Mammary epithelial cell (primary cell): Measurements from ENCODE around the gene BSPRY.

Source experiments
- CTCF ChIP-seq, 2 donors: IDR thresholded peaks in 1 of 2; conservative IDR thresholded peaks in 1 of 2; 2 replicates each; pipeline ENCODE4 v1.5.1; 2011 to 2012; ENCODE audit warnings: inconsistent platforms in 2 of 2, low read length in 2 of 2, mild to moderate bottlenecking in 2 of 2, control low read depth in 1 of 2, low read depth in 1 of 2; ENCODE audit not compliant: insufficient read depth in 1 of 2; ENCODE audit errors: extremely low read depth in 1 of 2
- EZH2 ChIP-seq: IDR thresholded peaks from 2 replicates; pipeline ENCODE4 v1.6.1; 2012; ENCODE audit warnings: low read length, inconsistent platforms, borderline replicate concordance

GRCh38 chr9:113389451-113389850 is 40.1 kb downstream of the BSPRY start:
- TF ChIP-seq CTCF (conservative IDR thresholded peaks at IDR 0.05 in 1 of 2, IDR thresholded peaks at IDR 0.05 in 1 of 2; ENCODE audit: extremely low read depth in 1 of 2, insufficient read depth in 1 of 2, low read depth in 1 of 2, low read length in 2 of 2) (no peak), EZH2 (no peak)
